SK-N-SH (cell line): ENCODE results near the gene PDK2.
A peak's percentile ranks its signal among the peaks of the same experiment; 100 is the strongest.

Experiments used
- CTCF ChIP-seq: fragments of 200-600 bp; sonication (generic); IDR thresholded peaks from 2 replicates; pipeline ENCODE4 v1.6.1; 2017; ENCODE audit warnings: antibody characterized with exemption, mild to moderate bottlenecking, moderate library complexity
- EZH2phosphoT487 ChIP-seq: fragments of 200-600 bp; sonication (generic); IDR thresholded peaks from 2 replicates; pipeline ENCODE4 v1.6.1; 2017; ENCODE audit warnings: low read depth, mixed run types, mild to moderate bottlenecking, antibody characterized with exemption, moderate library complexity, borderline replicate concordance
- GABPA ChIP-seq: IDR thresholded peaks from 2 replicates; pipeline ENCODE4 v1.4.0; 2012; ENCODE audit warnings: low read depth, mild to moderate bottlenecking
- POLR2AphosphoS5 ChIP-seq: IDR thresholded peaks from 2 replicates; pipeline ENCODE4 v1.6.1; 2012; ENCODE audit warnings: low read depth, low read length
- RCOR1 ChIP-seq: fragments of 150-350 bp; IDR thresholded peaks from 2 replicates; pipeline ENCODE4 v1.6.1; 2017; ENCODE audit warnings: antibody characterized with exemption, low read length
- ZBTB33 ChIP-seq: IDR thresholded peaks from 2 replicates; pipeline ENCODE4 v1.4.0; 2012; ENCODE audit warnings: low read depth, borderline replicate concordance

- TF ChIP-seq POLR2AphosphoS5 = no peak; the same call in 1 of the 2 replicates
- TF ChIP-seq CTCF = peak; percentile 40
- TF ChIP-seq GABPA = no peak
- TF ChIP-seq RCOR1 = no peak
- TF ChIP-seq ZBTB33 = no peak
- TF ChIP-seq EZH2phosphoT487 = no peak
These were observed 38.8 kb upstream of the PDK2 start for GRCh38 chr17:50056217-50056960.
